ENCODE data around the gene SLC4A5.

SLC4A5 gene

DNA sequence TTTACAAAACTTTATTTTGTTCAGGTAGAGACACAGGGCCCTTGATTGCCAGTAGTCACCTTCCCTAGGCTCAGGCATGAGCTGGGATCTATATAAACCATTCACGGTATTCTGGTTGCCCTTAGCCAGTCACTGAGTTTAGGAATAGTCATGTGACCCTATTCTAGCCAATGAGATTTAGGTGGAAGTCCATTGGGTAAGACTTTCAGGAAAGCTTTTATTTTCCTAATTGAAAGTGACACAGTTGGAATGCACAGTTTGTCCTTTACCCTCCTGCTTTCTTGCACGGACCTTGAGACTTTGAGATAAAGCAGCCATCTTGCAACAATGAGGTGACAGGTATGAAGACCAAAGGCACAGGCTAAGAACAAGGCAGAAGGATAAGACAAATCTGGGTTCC, 21.5 kb downstream of the SLC4A5 start:
- TF ChIP-seq, protein P1, sequence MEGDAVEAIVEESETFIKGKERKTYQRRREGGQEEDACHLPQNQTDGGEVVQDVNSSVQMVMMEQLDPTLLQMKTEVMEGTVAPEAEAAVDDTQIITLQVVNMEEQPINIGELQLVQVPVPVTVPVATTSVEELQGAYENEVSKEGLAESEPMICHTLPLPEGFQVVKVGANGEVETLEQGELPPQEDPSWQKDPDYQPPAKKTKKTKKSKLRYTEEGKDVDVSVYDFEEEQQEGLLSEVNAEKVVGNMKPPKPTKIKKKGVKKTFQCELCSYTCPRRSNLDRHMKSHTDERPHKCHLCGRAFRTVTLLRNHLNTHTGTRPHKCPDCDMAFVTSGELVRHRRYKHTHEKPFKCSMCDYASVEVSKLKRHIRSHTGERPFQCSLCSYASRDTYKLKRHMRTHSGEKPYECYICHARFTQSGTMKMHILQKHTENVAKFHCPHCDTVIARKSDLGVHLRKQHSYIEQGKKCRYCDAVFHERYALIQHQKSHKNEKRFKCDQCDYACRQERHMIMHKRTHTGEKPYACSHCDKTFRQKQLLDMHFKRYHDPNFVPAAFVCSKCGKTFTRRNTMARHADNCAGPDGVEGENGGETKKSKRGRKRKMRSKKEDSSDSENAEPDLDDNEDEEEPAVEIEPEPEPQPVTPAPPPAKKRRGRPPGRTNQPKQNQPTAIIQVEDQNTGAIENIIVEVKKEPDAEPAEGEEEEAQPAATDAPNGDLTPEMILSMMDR (IDR thresholded peaks at IDR 0.05; ENCODE audit: control insufficient read depth, extremely low read depth, insufficient read depth), result no peak
- H3K4me3 ChIP-seq (ENCODE audit: low read depth, low read length), result no peak overlapping the region
- no peak for DNase-seq (ENCODE audit: low read depth)

DNA sequence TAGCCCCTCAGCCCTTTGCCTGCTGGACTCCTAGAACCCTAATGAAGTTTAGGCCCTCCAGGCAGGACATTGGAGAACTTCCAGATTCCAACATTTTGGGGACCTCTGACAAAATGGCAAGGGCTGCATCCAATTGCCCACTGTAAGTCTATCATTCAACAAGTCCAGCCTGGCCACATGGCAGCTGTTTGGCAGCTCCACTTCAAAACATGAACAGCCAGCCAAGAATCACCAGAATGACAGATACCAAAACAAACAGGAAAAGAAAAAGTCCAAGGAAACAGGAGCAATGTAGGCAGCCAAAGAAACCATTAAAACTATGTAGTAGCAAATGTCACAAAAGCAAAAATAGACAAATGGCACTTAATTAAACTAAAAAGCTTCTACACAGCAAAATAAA, 25.5 kb downstream of the SLC4A5 start:
- DNase-seq (ENCODE audit: low read depth), result peak; percentile 8

DNA sequence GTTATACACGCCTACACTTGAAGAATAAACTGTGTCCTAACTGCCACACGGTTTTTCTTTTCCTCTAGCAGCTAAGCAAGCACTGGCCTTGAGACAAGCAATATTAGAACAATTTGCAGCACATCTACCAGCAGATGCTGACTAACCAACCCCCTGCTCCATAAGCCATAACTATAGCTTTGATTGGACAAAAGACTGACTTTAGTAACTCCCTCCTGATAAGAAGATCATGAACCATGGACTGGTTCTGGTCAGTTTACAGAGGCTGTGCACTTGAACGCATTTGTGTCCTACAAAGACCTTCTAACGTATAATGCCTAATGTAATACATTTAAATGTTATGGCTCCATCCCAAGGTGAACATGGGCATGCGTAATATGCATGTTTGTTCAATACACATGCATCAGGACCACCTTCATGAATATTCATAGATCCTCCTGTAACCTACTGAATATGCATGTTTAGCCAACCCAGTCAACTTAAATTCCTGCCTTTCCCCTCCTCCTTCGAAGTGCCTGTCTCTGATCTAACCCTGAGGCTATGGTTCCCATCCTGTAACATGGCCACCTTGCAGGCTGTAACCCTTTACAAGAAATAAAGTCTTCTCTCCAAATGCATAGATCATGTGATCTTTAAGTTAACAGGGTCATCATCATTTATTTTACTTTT, 26.5 kb downstream of the SLC4A5 start:
- DNase-seq (ENCODE audit: low read depth), result no peak
- TF ChIP-seq, protein P1 (IDR thresholded peaks at IDR 0.05; ENCODE audit: control insufficient read depth, extremely low read depth, insufficient read depth), result no peak

More for the DNA sequence above, 25.5 kb downstream of the SLC4A5 start:
- no peak overlapping the region for H3K4me3 ChIP-seq (ENCODE audit: low read depth, low read length)
- TF ChIP-seq, protein P1 (IDR thresholded peaks at IDR 0.05; ENCODE audit: control insufficient read depth, extremely low read depth, insufficient read depth), result no peak

DNA sequence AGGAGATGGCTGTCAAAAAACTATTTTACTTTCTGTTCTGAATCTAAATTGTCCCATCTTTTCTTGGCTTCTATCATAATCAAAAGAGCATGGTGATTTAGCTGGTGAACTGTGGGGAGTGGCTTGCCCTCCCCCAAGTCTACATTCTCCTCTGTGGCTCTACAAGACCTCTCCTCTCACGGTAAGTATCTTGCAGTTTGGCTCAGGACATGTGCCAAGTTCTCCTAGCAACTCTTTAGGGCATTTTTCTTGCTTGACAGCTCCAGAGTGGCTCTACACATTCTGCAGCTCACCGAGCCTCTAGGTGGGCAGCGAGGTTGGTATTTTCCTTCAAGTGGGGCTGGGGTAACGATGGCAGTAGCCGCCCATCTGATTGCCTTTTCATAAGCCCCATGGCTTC, 29.1 kb downstream of the SLC4A5 start:
- TF ChIP-seq, protein P1 (IDR thresholded peaks at IDR 0.05; ENCODE audit: control insufficient read depth, extremely low read depth, insufficient read depth), result no peak

More for the DNA sequence above, 26.5 kb downstream of the SLC4A5 start:
- H3K4me3 ChIP-seq (ENCODE audit: low read depth, low read length), result no peak overlapping the region

DNA sequence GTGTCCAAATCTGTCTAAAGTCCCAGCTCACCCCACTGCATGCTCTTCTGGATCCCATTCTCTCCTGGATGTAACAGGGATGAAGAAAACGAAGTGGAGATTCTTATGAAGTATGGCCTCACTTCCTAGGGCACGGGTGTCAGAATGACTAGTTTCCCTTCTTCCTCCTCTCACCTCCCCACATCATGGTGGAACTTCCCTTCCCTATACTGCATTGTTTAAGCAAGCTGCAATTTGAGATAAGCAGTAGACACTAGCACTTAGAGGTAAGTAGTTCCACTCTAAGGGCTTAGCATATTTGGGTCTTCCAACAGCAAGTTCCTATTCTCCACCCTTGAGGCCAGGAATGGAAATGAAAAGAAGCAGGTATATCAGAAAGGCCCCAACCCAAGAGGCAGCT, 29.7 kb downstream of the SLC4A5 start:
- TF ChIP-seq, protein P1 (IDR thresholded peaks at IDR 0.05; ENCODE audit: control insufficient read depth, extremely low read depth, insufficient read depth), result no peak
- DNase-seq (ENCODE audit: low read depth), result no peak
- H3K4me3 ChIP-seq (ENCODE audit: low read depth, low read length), result no peak overlapping the region

More for the DNA sequence above, 29.1 kb downstream of the SLC4A5 start:
- no peak overlapping the region for H3K4me3 ChIP-seq (ENCODE audit: low read depth, low read length)
- no peak for DNase-seq (ENCODE audit: low read depth)

DNA sequence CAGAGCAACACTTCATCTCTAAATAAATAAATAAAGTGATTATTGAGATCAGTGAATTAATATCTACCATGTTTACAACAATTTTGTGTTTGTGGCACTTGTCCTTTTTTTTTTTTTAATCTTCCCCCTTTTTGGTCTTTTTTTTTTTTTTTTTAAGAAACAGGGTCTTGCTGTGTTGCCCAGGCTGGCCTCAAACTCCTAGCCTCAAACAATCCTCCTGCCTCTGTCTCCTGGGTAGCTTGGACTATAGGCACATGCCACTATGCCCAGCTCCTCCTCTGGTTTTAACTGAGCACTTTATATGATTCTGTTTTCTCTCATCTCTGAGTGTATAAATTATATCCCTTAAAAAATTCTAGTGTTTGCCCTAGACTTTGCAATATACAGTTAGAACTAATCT, 30.3 kb downstream of the SLC4A5 start:
- DNase-seq (ENCODE audit: low read depth), result no peak
- H3K4me3 ChIP-seq (ENCODE audit: low read depth, low read length), result no peak overlapping the region
- TF ChIP-seq, protein P1 (IDR thresholded peaks at IDR 0.05; ENCODE audit: control insufficient read depth, extremely low read depth, insufficient read depth), result no peak

DNA sequence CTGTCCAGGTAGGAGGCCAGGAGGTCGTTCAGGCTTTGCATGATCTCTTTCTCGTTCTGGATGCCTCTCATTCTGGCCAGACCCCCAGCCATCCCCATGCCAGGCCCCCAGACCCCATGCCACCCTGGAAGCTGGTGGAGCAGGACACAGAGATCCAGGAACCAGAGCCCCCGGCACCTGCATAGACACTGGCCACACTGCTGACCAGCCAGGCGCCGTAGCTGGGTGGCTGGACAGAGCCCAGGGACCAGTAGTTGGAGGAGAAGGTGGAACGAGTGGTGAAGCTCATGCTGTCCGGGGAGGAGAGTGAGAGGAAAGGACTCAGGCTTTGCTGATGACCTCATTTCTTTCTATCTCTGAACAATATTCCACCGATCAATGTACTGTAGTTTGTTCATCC, 35.5 kb downstream of the SLC4A5 start:
- H3K4me3 ChIP-seq (ENCODE audit: low read depth, low read length), result no peak overlapping the region
- TF ChIP-seq, protein P1 (IDR thresholded peaks at IDR 0.05; ENCODE audit: control insufficient read depth, extremely low read depth, insufficient read depth), result no peak
- DNase-seq (ENCODE audit: low read depth), result no peak
